ENCODE measurements around the gene ADGRF5.
A peak's percentile ranks its signal among the peaks of the same experiment; 100 is the strongest.

ADGRF5 gene

GRCh38 chr6:46940433-46941226, 18.9 kb upstream of the ADGRF5 start:
- no peak for TF ChIP-seq RAD21 (IDR thresholded peaks at IDR 0.05; ENCODE audit: low read depth)
- no peak for TF ChIP-seq TEAD4 (IDR thresholded peaks at IDR 0.05)
- no peak for TF ChIP-seq EP300 (IDR thresholded peaks at IDR 0.05; ENCODE audit: borderline replicate concordance)
- TF ChIP-seq CREB1 (IDR thresholded peaks at IDR 0.05; ENCODE audit: low read depth): no peak
- no peak for TF ChIP-seq YY1 (IDR thresholded peaks at IDR 0.05; ENCODE audit: low read depth)
- TF ChIP-seq ZBTB7A (IDR thresholded peaks at IDR 0.05; ENCODE audit: low read depth): no peak
- no peak for TF ChIP-seq FOXM1 (IDR thresholded peaks at IDR 0.05; ENCODE audit: borderline replicate concordance, low read depth)
- no peak for TF ChIP-seq NFIC (IDR thresholded peaks at IDR 0.05)

- TF ChIP-seq CEBPB (IDR thresholded peaks at IDR 0.05) (no peak), TEAD4 (IDR thresholded peaks at IDR 0.05) (no peak), CREB1 (IDR thresholded peaks at IDR 0.05; ENCODE audit: low read depth) (no peak), TCF12 (IDR thresholded peaks at IDR 0.05; ENCODE audit: low read depth) (no peak), NFIC (IDR thresholded peaks at IDR 0.05) (no peak), TAF1 (IDR thresholded peaks at IDR 0.05; ENCODE audit: low read depth) (no peak), EGR1 (IDR thresholded peaks at IDR 0.05) (no peak)
- TF ChIP-seq, protein P1, sequence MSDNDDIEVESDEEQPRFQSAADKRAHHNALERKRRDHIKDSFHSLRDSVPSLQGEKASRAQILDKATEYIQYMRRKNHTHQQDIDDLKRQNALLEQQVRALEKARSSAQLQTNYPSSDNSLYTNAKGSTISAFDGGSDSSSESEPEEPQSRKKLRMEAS (IDR thresholded peaks at IDR 0.05): no peak
Observed at GRCh38 chr6:46937642-46938041, 15.9 kb upstream of the ADGRF5 start.

- TF ChIP-seq CEBPB (IDR thresholded peaks at IDR 0.05) (0 out of 2 replicates have a peak, but pooled peaks have one; percentile 22), REST (IDR thresholded peaks at IDR 0.05; ENCODE audit: low read depth) (no peak), TEAD4 (IDR thresholded peaks at IDR 0.05) (peak; percentile 63)
Observed at GRCh38 chr6:46935687-46936086, 13.9 kb upstream of the ADGRF5 start.

GRCh38 chr6:46933751-46934150, 12.0 kb upstream of the ADGRF5 start:
- no peak for TF ChIP-seq FOXM1 (IDR thresholded peaks at IDR 0.05; ENCODE audit: borderline replicate concordance, low read depth)

DNA sequence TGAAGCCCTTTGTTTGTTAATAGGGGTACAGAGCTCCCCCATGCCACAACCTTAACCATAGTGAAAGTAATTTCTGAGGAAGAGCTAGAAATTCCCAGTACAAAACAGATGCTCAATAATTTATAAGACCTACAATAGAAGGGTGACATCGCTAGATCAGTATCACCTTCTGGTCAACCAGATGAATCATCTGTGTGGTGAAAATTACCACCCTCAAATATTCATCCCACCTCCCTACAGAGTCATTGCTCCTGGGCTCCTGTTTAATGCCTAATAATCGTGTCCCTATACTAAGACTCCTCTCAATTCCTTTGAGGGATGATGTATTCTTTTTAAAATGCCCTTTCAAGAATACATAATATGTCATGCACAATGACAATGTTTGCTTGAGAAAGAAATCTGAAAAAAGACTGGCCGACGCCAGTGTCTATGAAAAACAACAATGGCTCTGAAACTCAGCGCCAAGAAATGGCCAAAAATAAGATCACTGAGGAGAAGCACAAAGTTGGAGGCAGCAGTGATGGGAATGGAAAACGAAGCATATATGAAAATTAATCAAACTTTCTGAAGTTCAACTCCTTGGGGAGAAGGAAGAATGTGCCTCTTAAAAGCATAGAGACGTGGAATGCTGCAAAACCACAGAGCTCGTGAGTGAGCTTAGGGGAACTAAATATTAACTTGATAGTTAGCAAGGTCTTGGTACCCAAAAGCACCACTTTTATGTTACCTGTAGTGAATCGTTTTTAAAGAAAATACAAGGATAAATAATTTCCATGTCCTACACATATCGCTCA, 11.0 kb upstream of the ADGRF5 start:
- TF ChIP-seq, protein P1 (IDR thresholded peaks at IDR 0.05): no peak
- no peak for TF ChIP-seq YY1 (IDR thresholded peaks at IDR 0.05; ENCODE audit: low read depth)
- TF ChIP-seq NFIC (IDR thresholded peaks at IDR 0.05): no peak
- no peak for TF ChIP-seq EP300 (IDR thresholded peaks at IDR 0.05; ENCODE audit: borderline replicate concordance)
- no peak for TF ChIP-seq TCF12 (IDR thresholded peaks at IDR 0.05; ENCODE audit: low read depth)
- no peak for TF ChIP-seq USF1 (IDR thresholded peaks at IDR 0.05)
- no peak for TF ChIP-seq REST (IDR thresholded peaks at IDR 0.05; ENCODE audit: low read depth)
- no peak for TF ChIP-seq TAF1 (IDR thresholded peaks at IDR 0.05; ENCODE audit: low read depth)
- TF ChIP-seq TEAD4 (IDR thresholded peaks at IDR 0.05): no peak
- no peak for TF ChIP-seq CEBPB (IDR thresholded peaks at IDR 0.05)
- no peak for TF ChIP-seq EGR1 (IDR thresholded peaks at IDR 0.05)
- TF ChIP-seq CREB1 (IDR thresholded peaks at IDR 0.05; ENCODE audit: low read depth): no peak
- no peak for TF ChIP-seq RAD21 (IDR thresholded peaks at IDR 0.05; ENCODE audit: low read depth)

- TF ChIP-seq TAF1 (IDR thresholded peaks at IDR 0.05; ENCODE audit: low read depth) (no peak), REST (IDR thresholded peaks at IDR 0.05; ENCODE audit: low read depth) (no peak), USF1 (IDR thresholded peaks at IDR 0.05) (no peak), FOXM1 (IDR thresholded peaks at IDR 0.05; ENCODE audit: borderline replicate concordance, low read depth) (no peak), CREB1 (IDR thresholded peaks at IDR 0.05; ENCODE audit: low read depth) (no peak), EP300 (IDR thresholded peaks at IDR 0.05; ENCODE audit: borderline replicate concordance) (no peak), YY1 (IDR thresholded peaks at IDR 0.05; ENCODE audit: low read depth) (no peak), RAD21 (IDR thresholded peaks at IDR 0.05; ENCODE audit: low read depth) (no peak), ZBTB7A (IDR thresholded peaks at IDR 0.05; ENCODE audit: low read depth) (no peak), EGR1 (IDR thresholded peaks at IDR 0.05) (no peak), CEBPB (IDR thresholded peaks at IDR 0.05) (no peak), TCF12 (IDR thresholded peaks at IDR 0.05; ENCODE audit: low read depth) (no peak), TEAD4 (IDR thresholded peaks at IDR 0.05) (no peak), NFIC (IDR thresholded peaks at IDR 0.05) (no peak)
- TF ChIP-seq, protein P1 (IDR thresholded peaks at IDR 0.05): no peak
Observed at GRCh38 chr6:46931416-46931815, 9.7 kb upstream of the ADGRF5 start.

Data from Ishikawa (cell line).